Thymus (tissue), 11 donors: Measurements from ENCODE around the gene KDM6B. TPM values are rescaled to one million over a fixed set of nuclear protein-coding genes. Genes with fewer than 3 reads are reported as not detected.
"Not testable (repeated sequence)": the region's sequence is repeated elsewhere in the genome, so short reads cannot be mapped to it uniquely, and the experiment has no call there.

Experiments
- DNase-seq, 9 donors: peaks; one replicate each; pipeline ENCODE4 v3.0.0-alpha.2; 2013; ENCODE audit warnings: low spot score in 9 of 9, low read depth in 6 of 9, missing footprints in 1 of 9
- H3K27ac ChIP-seq, 2 donors: one replicate each; pipeline ENCODE4 v1.5.1; 2013; ENCODE audit warnings: control low read depth in 1 of 2, low read depth in 1 of 2, low read length in 1 of 2, mild to moderate bottlenecking in 1 of 2, moderate library complexity in 1 of 2
- H3K27me3 ChIP-seq, 2 donors: one replicate each; pipeline ENCODE4 v1.5.1; 2013; ENCODE audit warnings: low read length in 1 of 2; ENCODE audit not compliant: control insufficient read depth in 2 of 2, insufficient read depth in 1 of 2
- H3K36me3 ChIP-seq, 2 donors: one replicate each; pipeline ENCODE4 v1.5.1; 2013; ENCODE audit warnings: low read length in 1 of 2, mild to moderate bottlenecking in 1 of 2, moderate library complexity in 1 of 2; ENCODE audit not compliant: control insufficient read depth in 2 of 2, insufficient read depth in 2 of 2
- H3K4me1 ChIP-seq, 2 donors: one replicate each; pipeline ENCODE4 v1.5.1; 2013; ENCODE audit warnings: low read length in 2 of 2; ENCODE audit not compliant: control insufficient read depth in 2 of 2, insufficient read depth in 2 of 2
- H3K4me3 ChIP-seq, 2 donors: one replicate each; pipeline ENCODE4 v1.5.1; 2013; ENCODE audit warnings: low read length in 2 of 2, control low read depth in 1 of 2, mild to moderate bottlenecking in 1 of 2
- H3K9me3 ChIP-seq, 2 donors: one replicate each; pipeline ENCODE4 v1.5.1; 2013; ENCODE audit warnings: low read length in 1 of 2, mild to moderate bottlenecking in 1 of 2; ENCODE audit not compliant: control insufficient read depth in 2 of 2, insufficient read depth in 1 of 2
- WGBS: extraction: QIAGEN DNeasy Blood & Tissue Kit; methylation state at CpG from one replicate; pipeline ENCODE4 v1.1.7; 2013; 5-methylcytosine and 5-hydroxymethylcytosine counted together
- polyA plus RNA-seq: library from polyadenylated mRNA; stranded (reverse); fragments of 200-250 nt; gene quantifications from one replicate; pipeline ENCODE4 v1.2.3, GENCODE V29; 2013
- total RNA-seq: library from RNA; stranded (reverse); fragments of 120-200 nt; gene quantifications from one replicate; pipeline ENCODE4 v1.2.4, GENCODE V29; 2013
- donor health status: healthy.

Gene KDM6B
- total and polyA plus RNA-seq, 2 donors: 6.3 to 16.3 TPM

DNA sequence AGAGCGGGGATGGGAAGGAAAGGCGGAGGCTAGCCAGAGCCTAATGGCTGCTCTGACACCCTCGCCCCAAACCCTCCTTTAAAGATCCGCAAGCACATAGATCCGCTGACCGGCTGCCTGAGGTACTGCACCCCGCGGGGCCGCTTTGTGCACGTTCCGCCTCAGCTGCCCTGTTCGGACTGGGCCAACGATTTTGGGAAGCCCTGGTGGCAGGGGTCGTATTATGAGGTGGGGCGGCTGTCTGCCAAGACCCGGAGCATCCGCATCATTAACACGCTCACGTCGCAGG lies 24.4 kb downstream of the KDM6B start:
- no peak for DNase-seq
- peaks cover 16 to 29% of the 10 kb centered on the region in 2 donors for H3K4me1 ChIP-seq

DNA sequence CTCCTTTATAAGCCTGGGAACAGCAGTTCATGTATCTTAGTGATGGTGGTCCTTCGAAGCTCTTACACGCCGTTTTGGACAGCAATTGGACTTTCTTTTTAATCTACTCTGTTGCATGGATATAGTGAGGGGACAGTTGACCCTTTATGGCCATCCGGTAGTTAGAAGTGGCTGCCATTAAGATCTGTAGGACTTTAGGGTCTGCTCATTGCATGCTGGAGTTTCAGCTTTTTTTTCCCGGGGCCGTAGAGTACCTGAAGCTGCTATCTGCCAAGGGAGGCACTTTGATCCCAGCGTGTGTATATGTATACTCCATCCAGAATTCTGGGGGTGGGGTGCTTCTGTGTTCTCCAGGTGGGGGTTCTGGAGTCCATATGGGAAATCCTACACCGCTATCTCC lies 25.0 kb downstream of the KDM6B start:
- Histone ChIP-seq H3K4me1 (peaks cover 16 to 29% of the 10 kb centered on the region in 2 donors), H3K36me3 (peaks cover 16 to 37% of the 10 kb centered on the region in 2 donors), H3K4me3 (no peak overlapping the region), H3K27me3 (no peaks in the 10 kb centered on the region), H3K9me3 (peaks cover 0 to 8% of the 10 kb centered on the region in 2 donors), H3K27ac (no peak overlapping the region)
- DNase-seq: no peak
- WGBS: 96% methylated on average over 8 of the region's 8 CpGs

More for the DNA sequence above, 24.4 kb downstream of the KDM6B start:
- Histone ChIP-seq H3K27ac (peak overlapping the region; percentile 87 to 98), H3K4me3 (peak overlapping the region; percentile 69 to 96), H3K36me3 (peaks cover 22 to 41% of the 10 kb centered on the region in 2 donors), H3K9me3 (peaks cover 0 to 8% of the 10 kb centered on the region in 2 donors), H3K27me3 (no peaks in the 10 kb centered on the region)
- 67% methylated on average over 20 of the region's 20 CpGs for WGBS

DNA sequence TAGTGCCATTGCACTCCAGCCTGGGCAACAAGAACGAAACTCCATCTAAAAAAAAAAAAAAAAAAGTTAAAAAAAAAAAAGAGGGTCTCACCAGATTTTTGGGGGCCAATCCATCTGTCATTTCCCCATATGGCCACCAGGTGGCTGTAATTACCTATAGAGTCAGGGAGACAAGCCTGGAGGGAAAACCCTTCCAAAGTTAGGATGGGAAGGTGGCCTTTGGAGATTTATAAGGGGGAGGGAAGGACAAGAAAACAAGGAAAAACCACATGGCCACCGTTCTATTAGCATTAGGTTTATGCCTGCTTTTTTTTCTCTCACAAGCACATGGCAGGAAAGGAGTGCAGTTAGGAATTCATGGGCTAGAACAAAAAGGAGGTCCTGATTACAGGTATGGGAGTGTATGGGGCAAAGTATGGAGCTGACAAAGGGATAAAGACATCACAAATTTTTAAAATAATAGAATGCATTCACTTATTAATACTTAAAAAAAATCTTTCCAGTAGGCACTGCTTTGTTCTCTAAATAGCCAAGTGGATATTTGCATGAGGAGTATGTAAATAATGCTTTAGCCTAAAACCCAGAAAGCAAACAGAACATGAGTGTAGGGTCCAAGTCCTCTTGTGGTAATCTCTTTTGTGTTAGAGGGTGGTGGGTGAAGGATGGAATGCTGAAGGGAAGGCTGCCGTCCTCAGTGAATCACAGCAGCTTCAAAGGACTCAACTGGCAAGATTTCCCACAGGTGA lies 28.8 kb downstream of the KDM6B start:
- no peaks in the 10 kb centered on the region for H3K9me3 ChIP-seq
- H3K4me3 ChIP-seq: no peak overlapping the region
- no peaks in the 10 kb centered on the region for H3K27me3 ChIP-seq
- no peak overlapping the region for H3K27ac ChIP-seq
- WGBS: 46% methylated on average over 3 of the region's 3 CpGs
- DNase-seq: peak in 1 of 9 donors; percentile 74
- H3K36me3 ChIP-seq: peaks cover 0 to 21% of the 10 kb centered on the region in 2 donors
- H3K4me1 ChIP-seq: peaks cover 8 to 21% of the 10 kb centered on the region in 2 donors

DNA sequence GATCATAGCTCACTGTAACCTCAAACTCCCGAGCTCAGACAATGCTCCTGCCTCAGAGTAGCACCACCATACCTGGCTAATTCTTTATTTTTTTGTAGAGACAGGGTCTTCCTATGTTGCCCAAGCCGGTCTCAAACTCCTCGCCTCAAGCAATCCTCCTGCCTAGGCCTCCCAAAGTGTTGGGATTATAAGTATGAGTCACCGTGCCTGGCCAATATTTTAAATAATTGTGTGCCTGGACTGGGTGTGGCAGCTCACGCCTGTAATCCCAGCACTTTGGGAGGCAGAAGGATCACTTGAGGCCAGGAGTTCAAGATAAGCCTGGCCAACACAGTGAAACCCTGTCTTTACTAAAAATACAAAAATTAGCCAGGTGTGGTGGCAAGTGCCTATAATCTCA lies 30.4 kb downstream of the KDM6B start:
- DNase-seq, H3K4me3 ChIP-seq, H3K9me3 ChIP-seq, H3K27me3 ChIP-seq, H3K27ac ChIP-seq: not testable (repeated sequence)
- H3K36me3 ChIP-seq: peaks cover 0 to 20% of the 10 kb centered on the region in 2 donors
- 87% methylated on average over 5 of the region's 5 CpGs for whole genome bisulfite sequencing
- peaks cover 4 to 14% of the 10 kb centered on the region in 2 donors for H3K4me1 ChIP-seq

- no peak for DNase-seq
- WGBS: 99% methylated on average over 5 of the region's 5 CpGs
- Histone ChIP-seq H3K36me3 (peaks cover 0 to 17% of the 10 kb centered on the region in 2 donors), H3K27me3 (no peaks in the 10 kb centered on the region), H3K9me3 (no peaks in the 10 kb centered on the region), H3K4me1 (peaks cover 4 to 14% of the 10 kb centered on the region in 2 donors), H3K4me3 (no peak overlapping the region), H3K27ac (no peak overlapping the region)
Measured at GRCh38 chr17:7864995-7865650, 31.1 kb downstream of the KDM6B start.

DNA sequence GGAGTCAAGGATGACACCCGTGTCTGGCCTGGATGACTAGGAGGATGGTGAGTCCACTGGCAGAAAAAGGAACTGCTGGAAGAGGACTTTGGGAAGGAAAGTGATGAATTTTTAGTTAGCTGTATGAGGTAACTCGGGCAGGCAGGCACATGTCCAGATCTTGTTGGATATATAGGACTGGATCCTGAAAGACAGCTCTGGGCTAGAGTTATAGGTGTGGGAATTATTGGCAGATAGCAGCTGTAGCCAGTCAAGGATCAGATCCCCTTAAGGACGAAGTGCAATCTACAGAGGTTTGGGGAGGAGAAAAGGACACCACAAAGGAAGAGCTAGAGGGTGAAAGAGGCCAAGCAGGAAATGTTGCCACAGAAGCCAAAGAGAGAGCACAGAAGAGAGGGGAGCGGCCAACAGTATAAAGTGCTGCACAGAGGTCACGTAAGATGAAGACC lies 33.9 kb downstream of the KDM6B start:
- WGBS: 13% methylated on average over 5 of the region's 5 CpGs
- peak in 1 of 9 donors; percentile 50 for DNase-seq
- H3K4me3 ChIP-seq: no peak overlapping the region

GRCh38 chr17:7873051-7873450 lies 39.0 kb downstream of the KDM6B start:
- 96% methylated on average over 4 of the region's 4 CpGs for WGBS
- peaks cover under 1 to 4% of the 10 kb centered on the region in 2 donors for H3K4me1 ChIP-seq
- DNase-seq: no peak
- H3K27me3 ChIP-seq: no peaks in the 10 kb centered on the region
- no peak overlapping the region for H3K27ac ChIP-seq
- H3K9me3 ChIP-seq: no peaks in the 10 kb centered on the region
- H3K4me3 ChIP-seq: no peak overlapping the region
- H3K36me3 ChIP-seq: no peaks in the 10 kb centered on the region

More for the DNA sequence above, 33.9 kb downstream of the KDM6B start:
- Histone ChIP-seq H3K9me3 (no peaks in the 10 kb centered on the region), H3K27me3 (no peaks in the 10 kb centered on the region), H3K36me3 (peaks cover 0 to 7% of the 10 kb centered on the region in 2 donors), H3K27ac (peak overlapping the region in 1 of 2 donors; percentile 53), H3K4me1 (peaks cover 4 to 14% of the 10 kb centered on the region in 2 donors)

DNA sequence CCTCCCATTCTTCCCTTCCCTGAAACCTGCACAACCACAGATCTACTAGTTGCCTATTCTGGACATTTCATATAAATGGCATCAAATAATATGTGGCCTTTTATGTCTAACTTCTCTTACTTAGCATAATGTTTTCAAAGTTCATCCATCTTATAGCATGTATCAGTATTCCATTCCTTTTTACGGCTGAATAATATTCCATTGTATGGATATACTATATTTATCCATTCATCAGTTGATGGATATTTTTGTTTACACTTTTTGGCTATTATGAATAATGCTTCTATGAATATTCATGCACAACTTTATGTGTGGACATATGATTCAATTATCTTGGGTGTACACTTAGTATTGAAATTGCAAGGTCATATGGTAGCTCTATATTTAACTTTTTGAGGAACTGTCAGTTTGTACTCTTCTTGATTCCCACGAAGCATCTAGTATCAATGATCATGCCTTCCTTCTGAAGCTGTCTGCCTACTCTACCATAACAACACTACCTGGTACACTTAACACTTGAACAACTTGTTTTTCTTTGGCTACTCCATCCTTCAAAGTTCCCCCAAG lies 41.9 kb downstream of the KDM6B start:
- Histone ChIP-seq H3K36me3 (peaks cover 0 to 3% of the 10 kb centered on the region in 2 donors), H3K9me3 (no peaks in the 10 kb centered on the region), H3K27me3 (no peaks in the 10 kb centered on the region), H3K4me3 (no peak overlapping the region), H3K27ac (no peak overlapping the region), H3K4me1 (peaks cover 6 to 13% of the 10 kb centered on the region in 2 donors)
- 69% methylated on average over 2 of the region's 2 CpGs for WGBS
- no peak for DNase-seq

DNA sequence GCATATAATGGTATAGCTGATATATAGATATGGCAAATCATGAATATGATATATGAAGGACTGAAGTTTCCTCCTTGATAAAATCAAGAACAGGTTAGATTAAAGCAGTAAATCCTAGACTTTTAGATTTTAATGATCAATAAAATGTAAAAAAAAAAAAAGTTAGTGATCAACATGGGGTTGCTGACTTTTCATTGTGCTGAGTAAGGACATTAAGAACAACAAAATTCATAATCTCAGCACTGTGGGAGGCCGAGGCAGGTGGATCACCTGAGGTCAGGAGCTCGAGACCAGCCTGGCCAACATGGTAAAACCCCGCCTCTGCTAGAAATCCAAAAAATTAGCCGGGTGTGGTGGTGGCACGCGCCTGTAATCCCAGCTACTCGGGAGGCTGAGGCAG lies 44.2 kb downstream of the KDM6B start:
- Histone ChIP-seq H3K4me1 (peaks cover 26 to 36% of the 10 kb centered on the region in 2 donors), H3K27ac (no peak overlapping the region), H3K36me3 (peaks cover 0 to 5% of the 10 kb centered on the region in 2 donors), H3K9me3 (no peaks in the 10 kb centered on the region), H3K27me3 (no peaks in the 10 kb centered on the region), H3K4me3 (no peak overlapping the region)
- DNase-seq: no peak
- 93% methylated on average over 7 of the region's 7 CpGs for WGBS
